HFFc6 (cell line): Measurements from ENCODE around the gene XPNPEP2. TPM values are rescaled to one million over a fixed set of nuclear protein-coding genes. Genes with fewer than 3 reads are reported as not detected.

Experiments
- DNase-seq: peaks from one replicate; pipeline ENCODE4 v3.0.0-alpha.2; 2018
- H3K27ac Mint-ChIP-seq: 2 replicates; pipeline ENCODE4 v1.8.0; 2020; ENCODE audit warnings: mild to moderate bottlenecking, mixed read lengths
- H3K27me3 Mint-ChIP-seq: 2 replicates; pipeline ENCODE4 v1.8.0; 2021; ENCODE audit warnings: mild to moderate bottlenecking, moderate library complexity, mixed read lengths; ENCODE audit not compliant: insufficient read depth
- H3K36me3 Mint-ChIP-seq: 2 replicates; pipeline ENCODE4 v1.8.0; 2021; ENCODE audit warnings: low read depth, mixed read lengths
- H3K4me1 Mint-ChIP-seq: 2 replicates; pipeline ENCODE4 v1.8.0; 2020; ENCODE audit warnings: low read depth, mixed read lengths
- H3K4me3 Mint-ChIP-seq: 2 replicates; pipeline ENCODE4 v1.8.0; 2020; ENCODE audit warnings: mild to moderate bottlenecking, moderate library complexity, mixed read lengths
- H3K9me3 Mint-ChIP-seq: 2 replicates; pipeline ENCODE4 v1.8.0; 2020; ENCODE audit warnings: mild to moderate bottlenecking, mixed read lengths
- CTCF ChIP-seq: fragments of 200-600 bp; sonication (generic); IDR thresholded peaks from 2 replicates; pipeline ENCODE4 v1.5.0; 2021; ENCODE audit warnings: antibody characterized with exemption, mild to moderate bottlenecking
- total RNA-seq, 6 experiments: library from RNA; stranded (reverse); fragmentation: NEBNext Ultra II Directional; extraction: Animal tissue kit (Norgen Biotek cat#: 25700); gene quantifications; 2 replicates in 1 of 6; 3 replicates in 5 of 6; pipeline ENCODE4 v1.2.3, GENCODE V29; 2021

The XPNPEP2 gene
- total RNA-seq, 6 experiments from 2014 or later = not detected

DNA sequence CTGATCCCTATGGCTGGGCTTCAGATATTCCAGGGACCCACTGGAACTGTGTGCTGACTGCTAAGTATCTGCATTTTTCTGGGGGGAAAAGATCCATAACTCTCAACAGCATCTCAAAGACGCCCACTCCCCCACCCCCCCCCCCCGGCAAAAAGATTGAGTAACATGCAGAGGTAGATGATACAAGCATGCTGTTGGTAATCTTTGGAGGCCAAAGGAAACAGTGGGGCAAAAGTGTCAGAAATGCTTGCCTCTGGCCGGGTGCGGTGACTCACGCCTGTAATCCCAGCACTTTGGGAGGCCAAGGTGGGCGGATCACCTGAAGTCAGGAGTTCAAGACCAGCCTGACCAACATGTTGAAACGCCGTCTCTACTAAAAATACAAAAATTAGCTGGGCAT is 12.2 kb downstream of the XPNPEP2 start:
- no peak overlapping the region for H3K4me3 Mint-ChIP-seq
- H3K27me3 Mint-ChIP-seq = peaks cover 4% of the 10 kb centered on the region
- H3K9me3 Mint-ChIP-seq = no peaks in the 10 kb centered on the region
- no peak for DNase-seq
- TF ChIP-seq CTCF = no peak
- H3K36me3 Mint-ChIP-seq = no peaks in the 10 kb centered on the region
- peaks cover 11% of the 10 kb centered on the region for H3K4me1 Mint-ChIP-seq
- no peak overlapping the region for H3K27ac Mint-ChIP-seq

- H3K4me1 Mint-ChIP-seq = 0 out of 2 replicates have a peak, but pooled peaks cover 2% of the 10 kb centered on the region
- no peak for DNase-seq
- H3K36me3 Mint-ChIP-seq = no peaks in the 10 kb centered on the region
- no peaks in the 10 kb centered on the region for H3K9me3 Mint-ChIP-seq
- H3K27me3 Mint-ChIP-seq = peaks cover 4% of the 10 kb centered on the region
- no peak overlapping the region for H3K27ac Mint-ChIP-seq
- peak; percentile 48; the same call in 1 of the 2 replicates for TF ChIP-seq CTCF
- no peak overlapping the region for H3K4me3 Mint-ChIP-seq
Measured at GRCh38 chrX:129754056-129755024, 15.6 kb downstream of the XPNPEP2 start.

GRCh38 chrX:129755779-129756650 is 17.2 kb downstream of the XPNPEP2 start:
- TF ChIP-seq CTCF = no peak
- DNase-seq = no peak
- Mint-ChIP-seq H3K36me3 (no peaks in the 10 kb centered on the region), H3K4me1 (peaks cover 12% of the 10 kb centered on the region; the same call in 1 of the 2 replicates), H3K27me3 (peaks cover 4% of the 10 kb centered on the region), H3K27ac (no peak overlapping the region), H3K9me3 (no peaks in the 10 kb centered on the region), H3K4me3 (no peak overlapping the region)

- TF ChIP-seq CTCF = no peak; the same call in 1 of the 2 replicates
- DNase-seq = peak; percentile 72
- H3K27ac Mint-ChIP-seq = no peak overlapping the region
- no peaks in the 10 kb centered on the region for H3K9me3 Mint-ChIP-seq
- H3K4me3 Mint-ChIP-seq = no peak overlapping the region
- peaks cover 12% of the 10 kb centered on the region; the same call in 1 of the 2 replicates for H3K4me1 Mint-ChIP-seq
- peaks cover 6% of the 10 kb centered on the region for H3K27me3 Mint-ChIP-seq
- no peaks in the 10 kb centered on the region for H3K36me3 Mint-ChIP-seq
Measured at GRCh38 chrX:129759576-129760061, 20.8 kb downstream of the XPNPEP2 start.

- TF ChIP-seq CTCF = no peak
- Mint-ChIP-seq H3K4me3 (no peak overlapping the region), H3K36me3 (no peaks in the 10 kb centered on the region), H3K9me3 (no peaks in the 10 kb centered on the region), H3K27me3 (peaks cover 2% of the 10 kb centered on the region), H3K27ac (no peak overlapping the region), H3K4me1 (peaks cover 12% of the 10 kb centered on the region; the same call in 1 of the 2 replicates)
- no peak for DNase-seq
Measured at GRCh38 chrX:129760155-129760554, 21.4 kb downstream of the XPNPEP2 start.
